HL-60 (cell line): ENCODE results near the gene ENOX1.

Experiments used
- DNase-seq, 2 experiments: peaks; one replicate each; pipeline ENCODE4 v3.0.0-alpha.2; 2010 to 2020; ENCODE audit warnings: low read depth in 1 of 2, low spot score in 1 of 2
- H3K27ac ChIP-seq: fragments of 250-450 bp; sonication (Bioruptor Pico); replicated peaks from 2 replicates; pipeline ENCODE4 v1.5.1; 2020; ENCODE audit warnings: mild to moderate bottlenecking, moderate library complexity
- H3K27me3 ChIP-seq: fragments of 250-450 bp; sonication (Bioruptor Pico); 2 replicates; pipeline ENCODE4 v1.5.1; 2021; ENCODE audit warnings: mild to moderate bottlenecking, moderate library complexity; ENCODE audit not compliant: insufficient read depth, poor library complexity, severe bottlenecking
- H3K4me3 ChIP-seq: replicated peaks from 2 replicates; pipeline ENCODE4 v1.5.1; 2011; ENCODE audit warnings: mild to moderate bottlenecking, control low read depth, low read length; ENCODE audit not compliant: insufficient read depth
- CTCF ChIP-seq: IDR thresholded peaks from one replicate; pipeline ENCODE4 v1.5.1; 2011; ENCODE audit warnings: low read length, control low read depth, inconsistent platforms; ENCODE audit not compliant: insufficient read depth
- GABPA ChIP-seq: IDR thresholded peaks from 2 replicates; pipeline ENCODE4 v1.6.1; 2012; ENCODE audit warnings: low read depth
- POLR2AphosphoS5 ChIP-seq: IDR thresholded peaks from 2 replicates; pipeline ENCODE4 v1.6.1; 2012; ENCODE audit warnings: low read depth
- SPI1 ChIP-seq: IDR thresholded peaks from 2 replicates; pipeline ENCODE4 v1.6.1; 2012; ENCODE audit warnings: low read depth, mild to moderate bottlenecking, borderline replicate concordance
- TF ChIP-seq, protein P1 (sequence below): IDR thresholded peaks from 2 replicates; pipeline ENCODE4 v1.6.1; 2012; ENCODE audit warnings: low read depth; ENCODE audit not compliant: insufficient replicate concordance

Gene ENOX1

GRCh38 chr13:43728421-43728820 lies 58.4 kb downstream of the ENOX1 start:
- no peak overlapping the region for H3K27ac ChIP-seq
- H3K27me3 ChIP-seq: peaks cover 6% of the 10 kb centered on the region
- TF ChIP-seq SPI1 (no peak), GABPA (no peak), POLR2AphosphoS5 (no peak), CTCF (no peak)
- TF ChIP-seq, protein P1, sequence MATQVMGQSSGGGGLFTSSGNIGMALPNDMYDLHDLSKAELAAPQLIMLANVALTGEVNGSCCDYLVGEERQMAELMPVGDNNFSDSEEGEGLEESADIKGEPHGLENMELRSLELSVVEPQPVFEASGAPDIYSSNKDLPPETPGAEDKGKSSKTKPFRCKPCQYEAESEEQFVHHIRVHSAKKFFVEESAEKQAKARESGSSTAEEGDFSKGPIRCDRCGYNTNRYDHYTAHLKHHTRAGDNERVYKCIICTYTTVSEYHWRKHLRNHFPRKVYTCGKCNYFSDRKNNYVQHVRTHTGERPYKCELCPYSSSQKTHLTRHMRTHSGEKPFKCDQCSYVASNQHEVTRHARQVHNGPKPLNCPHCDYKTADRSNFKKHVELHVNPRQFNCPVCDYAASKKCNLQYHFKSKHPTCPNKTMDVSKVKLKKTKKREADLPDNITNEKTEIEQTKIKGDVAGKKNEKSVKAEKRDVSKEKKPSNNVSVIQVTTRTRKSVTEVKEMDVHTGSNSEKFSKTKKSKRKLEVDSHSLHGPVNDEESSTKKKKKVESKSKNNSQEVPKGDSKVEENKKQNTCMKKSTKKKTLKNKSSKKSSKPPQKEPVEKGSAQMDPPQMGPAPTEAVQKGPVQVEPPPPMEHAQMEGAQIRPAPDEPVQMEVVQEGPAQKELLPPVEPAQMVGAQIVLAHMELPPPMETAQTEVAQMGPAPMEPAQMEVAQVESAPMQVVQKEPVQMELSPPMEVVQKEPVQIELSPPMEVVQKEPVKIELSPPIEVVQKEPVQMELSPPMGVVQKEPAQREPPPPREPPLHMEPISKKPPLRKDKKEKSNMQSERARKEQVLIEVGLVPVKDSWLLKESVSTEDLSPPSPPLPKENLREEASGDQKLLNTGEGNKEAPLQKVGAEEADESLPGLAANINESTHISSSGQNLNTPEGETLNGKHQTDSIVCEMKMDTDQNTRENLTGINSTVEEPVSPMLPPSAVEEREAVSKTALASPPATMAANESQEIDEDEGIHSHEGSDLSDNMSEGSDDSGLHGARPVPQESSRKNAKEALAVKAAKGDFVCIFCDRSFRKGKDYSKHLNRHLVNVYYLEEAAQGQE: no peak
- no peak overlapping the region for H3K4me3 ChIP-seq
- DNase-seq: no peak

DNA sequence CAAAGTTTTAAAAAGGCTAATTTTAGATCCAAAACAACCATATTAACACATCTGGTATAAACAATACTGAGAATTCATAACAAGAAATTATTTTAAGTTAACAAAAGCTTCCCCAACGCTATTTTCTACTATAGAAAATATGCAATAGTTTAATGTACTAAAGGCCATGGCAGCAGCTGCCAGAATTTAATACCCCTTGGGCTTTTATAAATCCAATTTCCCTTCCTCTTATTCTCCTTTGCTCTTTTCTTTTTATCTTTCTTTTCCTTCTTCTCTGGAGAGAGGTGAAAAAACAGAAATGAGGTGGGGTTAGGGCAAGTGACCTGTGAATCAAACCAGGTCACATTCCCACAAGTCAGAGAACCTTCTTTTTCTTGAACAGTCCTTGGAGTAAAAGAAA lies 58.9 kb downstream of the ENOX1 start:
- H3K4me3 ChIP-seq: no peak overlapping the region
- DNase-seq: no peak
- TF ChIP-seq SPI1 (no peak), POLR2AphosphoS5 (no peak), CTCF (no peak), GABPA (no peak)
- TF ChIP-seq, protein P1: no peak
- H3K27ac ChIP-seq: no peak overlapping the region
- H3K27me3 ChIP-seq: peaks cover 6% of the 10 kb centered on the region

DNA sequence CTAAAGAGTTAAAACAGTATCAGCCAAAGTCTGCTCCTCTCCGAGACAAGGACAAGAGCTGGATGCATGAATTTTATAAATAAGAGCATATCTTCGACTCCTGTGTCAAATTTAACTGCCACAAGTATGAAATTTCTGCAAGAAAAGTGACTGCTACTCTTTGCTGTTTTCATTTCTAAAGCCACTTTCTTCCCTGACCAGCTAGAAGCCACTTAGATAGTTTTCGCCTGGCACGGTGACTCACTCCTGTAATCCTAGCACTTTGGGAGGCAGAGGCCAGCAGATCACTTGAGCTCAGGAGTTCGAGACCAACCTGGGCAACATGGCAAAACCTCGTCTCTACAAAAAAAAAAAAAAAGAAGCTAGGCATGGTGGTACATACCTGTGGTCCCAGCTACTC lies 61.3 kb downstream of the ENOX1 start:
- TF ChIP-seq SPI1: no peak
- no peak for TF ChIP-seq POLR2AphosphoS5
- no peak for TF ChIP-seq GABPA
- no peak for TF ChIP-seq CTCF
- TF ChIP-seq, protein P1: no peak
- Histone ChIP-seq H3K27ac (no peak overlapping the region), H3K4me3 (no peak overlapping the region), H3K27me3 (peaks cover 6% of the 10 kb centered on the region)
- no peak for DNase-seq
